Psoas muscle (tissue), 8 donors: ENCODE data around the gene TBC1D22A. TPM values are rescaled to one million over a fixed set of nuclear protein-coding genes. Genes with fewer than 3 reads are reported as not detected.

Experiments
- ATAC-seq, 4 donors: fragments of 200-7000 bp; cut with Tn5 transposase; one replicate each; pipeline ENCODE4 v1.9.1; 2020; ENCODE audit warnings: moderate library complexity in 3 of 4, mild to moderate bottlenecking in 2 of 4
- DNase-seq, 2 donors: peaks; one replicate each; pipeline ENCODE4 v3.0.0-alpha.2; 2020
- H3K27ac ChIP-seq: fragments of 200-600 bp; one replicate; pipeline ENCODE4 v1.8.0; 2022
- H3K27me3 ChIP-seq, 3 donors: fragments of 200-600 bp in 1 of 3; one replicate each; pipeline versions ENCODE4 v1.6.1 to v1.8.0; 2013 to 2022; ENCODE audit warnings: low read length in 2 of 3, mild to moderate bottlenecking in 2 of 3, moderate library complexity in 1 of 3; ENCODE audit not compliant: insufficient read depth in 3 of 3
- H3K36me3 ChIP-seq, 2 donors: fragments of 200-600 bp in 1 of 2; one replicate each; pipeline versions ENCODE4 v1.6.1 to v1.8.0; 2013 to 2022; ENCODE audit warnings: low read depth in 1 of 2, mild to moderate bottlenecking in 1 of 2, moderate library complexity in 1 of 2; ENCODE audit not compliant: insufficient read depth in 1 of 2
- H3K4me1 ChIP-seq: fragments of 200-600 bp; one replicate; pipeline ENCODE4 v1.8.0; 2022
- H3K4me3 ChIP-seq: fragments of 200-600 bp; one replicate; pipeline ENCODE4 v1.8.0; 2022; ENCODE audit warnings: mild to moderate bottlenecking
- H3K9me3 ChIP-seq: fragments of 200-600 bp; one replicate; pipeline ENCODE4 v1.8.0; 2022
- CTCF ChIP-seq: fragments of 200-600 bp; IDR thresholded peaks from one replicate; pipeline ENCODE4 v1.8.0; 2022; ENCODE audit warnings: antibody characterized with exemption
- WGBS, 3 donors: extraction: QIAGEN DNeasy Blood & Tissue Kit; methylation state at CpG; one replicate each; pipeline versions ENCODE4 v1.1.6 to v1.1.7; 2013; 5-methylcytosine and 5-hydroxymethylcytosine counted together
- intact Hi-C, 2 donors: fragments of 100-400 bp; cut with DNase I; formaldehyde crosslinking; loops; one replicate each; pipeline versions ENCODE4 v1.11.0 to v1.14.2; 2022
- polyA plus RNA-seq, 3 donors: library from polyadenylated mRNA; stranded (reverse); fragments of 200-250 nt; gene quantifications; one replicate each; pipeline ENCODE4 v1.2.3, GENCODE V29; 2013
- total RNA-seq, 4 donors: library from RNA; stranded (reverse); fragmentation: NEBNext Ultra II Directional in 2 of 4; extraction: Animal tissue kit (Norgen Biotek cat#: 25700) in 2 of 4; gene quantifications; one replicate each; pipeline versions ENCODE4 v1.2.1 to v1.2.4, GENCODE V29; 2021 to 2023
- donor health status: healthy with polysubstance abuse.
- donor health status: DM: no; HTN: no; CAD: no; lungs with moderate emphysema.
- donor health status: Bipolar disorder and iron deficiency.
- donor health status: healthy.
- donor health status: DM: yes; HTN: yes; CAD: no.
- donor health status: DM: no; HTN: no; CAD: no.
- donor health status: DM: no; HTN: no; CAD: no.
- donor health status: DM: yes; HTN: yes; CAD: no.

TBC1D22A gene
- total and polyA plus RNA-seq, 7 donors = 11.7 to 25.0 (median 18.9) TPM

GRCh38 chr22:47176026-47176389, 413.6 kb downstream of the TBC1D22A start:
- Histone ChIP-seq H3K4me3 (no peak overlapping the region), H3K27me3 (peaks cover 0 to 2% (median 0%) of the 10 kb centered on the region in 3 donors), H3K27ac (no peak overlapping the region), H3K36me3 (no peaks in the 10 kb centered on the region), H3K9me3 (no peaks in the 10 kb centered on the region), H3K4me1 (no peaks in the 10 kb centered on the region)
- DNase-seq = peak; percentile 6 to 30
- no peak for ATAC-seq
- intact Hi-C loops = no loop called here
- 66 to 82% (median 74%) methylated on average over 8 to 9 of the region's 9 CpGs for WGBS, 3 donors
- no peak for TF ChIP-seq CTCF

- 90 to 94% (median 91%) methylated on average over 21 to 24 of the region's 24 CpGs for WGBS, 3 donors
- H3K9me3 ChIP-seq = no peaks in the 10 kb centered on the region
- intact Hi-C loops = no loop called here
- no peak overlapping the region for H3K4me3 ChIP-seq
- H3K36me3 ChIP-seq = no peaks in the 10 kb centered on the region
- H3K27me3 ChIP-seq = peaks cover 0 to 2% (median 0%) of the 10 kb centered on the region in 3 donors
- ATAC-seq (no peak), DNase-seq (peak; percentile 3 to 47)
- no peak overlapping the region for H3K27ac ChIP-seq
- no peak for TF ChIP-seq CTCF
- H3K4me1 ChIP-seq = no peaks in the 10 kb centered on the region
Measured at GRCh38 chr22:47176573-47177333, 414.3 kb downstream of the TBC1D22A start.

- DNase-seq (peak; percentile 10 to 36), ATAC-seq (no peak)
- Histone ChIP-seq H3K27me3 (peaks cover 0 to 2% (median 0%) of the 10 kb centered on the region in 3 donors), H3K9me3 (no peaks in the 10 kb centered on the region), H3K27ac (no peak overlapping the region), H3K4me3 (no peak overlapping the region), H3K4me1 (no peaks in the 10 kb centered on the region), H3K36me3 (no peaks in the 10 kb centered on the region)
- intact Hi-C loops = no loop called here
- TF ChIP-seq CTCF = no peak
- 96 to 97% (median 96%) methylated on average over 16 of the region's 16 CpGs for WGBS, 3 donors
Measured at GRCh38 chr22:47177334-47177815, 414.9 kb downstream of the TBC1D22A start.

GRCh38 chr22:47178339-47178738, 415.9 kb downstream of the TBC1D22A start:
- 96 to 97% (median 96%) methylated on average over 5 of the region's 5 CpGs for WGBS, 3 donors
- Histone ChIP-seq H3K27ac (no peak overlapping the region), H3K36me3 (no peaks in the 10 kb centered on the region), H3K9me3 (no peaks in the 10 kb centered on the region), H3K27me3 (peaks cover 0 to 2% (median 0%) of the 10 kb centered on the region in 3 donors), H3K4me1 (no peaks in the 10 kb centered on the region), H3K4me3 (no peak overlapping the region)
- TF ChIP-seq CTCF = no peak
- intact Hi-C loops = no loop called here
- DNase-seq = no peak
- no peak for ATAC-seq
